ENCODE results near the gene TCEANC2.

TCEANC2 gene

DNA sequence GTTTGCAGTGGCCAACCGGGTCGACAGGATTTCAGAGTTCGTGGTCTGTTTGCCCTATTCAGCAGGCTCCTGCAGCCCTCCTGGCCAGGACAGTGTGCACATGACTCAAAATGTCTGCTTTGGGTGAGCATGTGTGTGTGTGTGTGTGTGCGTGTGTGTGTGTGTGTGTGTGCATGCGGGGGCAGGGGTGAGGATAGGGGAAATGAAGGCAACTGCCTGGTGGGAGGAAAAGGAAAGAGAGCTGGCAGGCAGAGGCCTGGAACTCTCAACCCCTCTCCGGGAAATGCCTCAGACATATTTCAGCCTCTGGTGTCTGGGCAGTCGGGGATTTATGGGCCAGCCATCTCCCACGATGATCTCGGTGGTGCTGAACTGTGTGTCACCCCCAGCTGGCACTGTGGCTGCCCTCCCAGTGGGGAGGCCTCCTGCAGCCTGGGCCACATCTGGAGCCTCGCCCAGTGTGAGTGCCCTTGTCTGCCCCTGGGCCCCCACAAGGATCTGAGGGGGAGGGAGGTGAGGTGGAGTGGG lies 84.2 kb downstream of the TCEANC2 start:
- no peak for TF ChIP-seq CTCF (IDR thresholded peaks at IDR 0.05; ENCODE audit: unreplicated experiment in 3 of 3)
- H3K4me1 Mint-ChIP-seq: peaks cover 34% of the 10 kb centered on the region

GRCh38 chr1:54138994-54139393 lies 85.6 kb downstream of the TCEANC2 start:
- Mint-ChIP-seq H3K36me3 (ENCODE audit: low read depth) (no peaks in the 10 kb centered on the region), H3K4me3 (no peak overlapping the region), H3K9me3 (no peaks in the 10 kb centered on the region), H3K4me1 (peaks cover 34% of the 10 kb centered on the region), H3K27me3 (ENCODE audit: low read depth) (no peaks in the 10 kb centered on the region), H3K27ac (peak overlapping the region in 2 of 3 experiments; percentile 88 to 93)
- no peak for TF ChIP-seq CTCF (IDR thresholded peaks at IDR 0.05; ENCODE audit: unreplicated experiment in 3 of 3)

More for the DNA sequence above, 84.2 kb downstream of the TCEANC2 start:
- Mint-ChIP-seq H3K27me3 (ENCODE audit: low read depth) (no peaks in the 10 kb centered on the region), H3K4me3 (peak overlapping the region; percentile 6 to 35 (median 21)), H3K27ac (peak overlapping the region; percentile 88 to 93 (median 89)), H3K36me3 (ENCODE audit: low read depth) (no peaks in the 10 kb centered on the region), H3K9me3 (no peaks in the 10 kb centered on the region)

DNA sequence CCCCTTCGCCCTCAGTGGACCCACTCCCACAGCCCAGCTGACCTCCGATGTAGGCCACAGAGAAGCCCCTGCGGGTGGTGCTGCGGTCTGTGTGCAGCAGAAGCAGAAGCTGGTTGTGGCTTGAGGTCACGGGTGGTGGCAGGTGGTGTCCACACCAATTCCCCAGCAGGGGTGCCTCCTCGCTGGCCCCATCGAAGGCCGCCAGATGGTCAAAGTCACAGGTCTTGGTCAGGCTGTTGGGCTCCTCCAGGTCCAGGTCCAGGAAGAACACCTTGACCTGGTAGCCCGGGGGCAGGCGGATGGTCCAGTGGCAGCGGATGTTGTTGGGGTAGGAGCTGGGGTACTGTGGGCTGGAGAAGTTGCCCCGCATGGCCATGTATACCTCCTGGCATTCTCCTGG lies 86.3 kb downstream of the TCEANC2 start:
- no peak overlapping the region for H3K4me3 Mint-ChIP-seq
- no peaks in the 10 kb centered on the region for H3K27me3 Mint-ChIP-seq (ENCODE audit: low read depth)
- TF ChIP-seq CTCF (IDR thresholded peaks at IDR 0.05; ENCODE audit: unreplicated experiment in 3 of 3): no peak
- H3K9me3 Mint-ChIP-seq: no peaks in the 10 kb centered on the region
- H3K4me1 Mint-ChIP-seq: peaks cover 34% of the 10 kb centered on the region
- H3K27ac Mint-ChIP-seq: no peak overlapping the region
- H3K36me3 Mint-ChIP-seq (ENCODE audit: low read depth): no peaks in the 10 kb centered on the region

DNA sequence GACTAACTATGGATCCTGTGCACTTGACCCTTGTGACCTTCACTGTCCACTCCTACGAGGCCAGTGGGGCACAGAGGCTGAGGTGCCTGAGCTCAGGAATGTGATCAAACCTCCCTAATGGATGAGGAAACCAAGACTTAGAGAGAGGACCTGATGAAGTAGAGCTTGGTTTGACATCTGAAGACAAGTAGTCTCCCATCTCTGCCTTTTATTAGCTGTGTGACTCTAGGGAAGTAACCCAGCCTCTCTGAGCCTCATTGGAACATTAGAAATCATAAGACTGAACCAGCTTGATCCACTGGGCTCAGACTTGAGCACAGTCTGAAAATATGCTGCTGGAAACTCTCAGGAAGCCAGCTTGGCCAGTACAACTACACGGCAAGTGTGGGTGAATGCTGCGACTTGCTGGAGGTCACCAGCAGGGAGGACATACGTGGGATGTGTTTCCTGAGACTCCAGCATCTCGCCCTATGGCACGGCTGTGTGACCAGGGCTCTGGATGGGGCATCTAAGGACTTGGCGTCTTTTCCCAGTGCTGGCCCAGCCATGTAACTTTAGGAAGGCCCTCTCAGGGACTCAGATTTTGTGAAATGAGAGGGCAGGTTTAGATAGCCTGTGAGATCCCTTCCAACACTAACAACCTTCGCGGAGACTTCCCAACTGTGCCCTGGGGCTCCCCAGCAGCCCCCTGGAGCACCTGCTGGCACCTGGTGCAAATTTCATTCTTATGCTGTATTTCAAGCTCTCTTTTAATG lies 88.9 kb downstream of the TCEANC2 start:
- no peaks in the 10 kb centered on the region for H3K36me3 Mint-ChIP-seq (ENCODE audit: low read depth)
- no peaks in the 10 kb centered on the region for H3K27me3 Mint-ChIP-seq (ENCODE audit: low read depth)
- H3K4me1 Mint-ChIP-seq: peaks cover 12% of the 10 kb centered on the region
- TF ChIP-seq CTCF (IDR thresholded peaks at IDR 0.05; ENCODE audit: unreplicated experiment in 3 of 3): no peak
- H3K9me3 Mint-ChIP-seq: no peaks in the 10 kb centered on the region
- H3K27ac Mint-ChIP-seq: no peak overlapping the region
- no peak overlapping the region for H3K4me3 Mint-ChIP-seq

DNA sequence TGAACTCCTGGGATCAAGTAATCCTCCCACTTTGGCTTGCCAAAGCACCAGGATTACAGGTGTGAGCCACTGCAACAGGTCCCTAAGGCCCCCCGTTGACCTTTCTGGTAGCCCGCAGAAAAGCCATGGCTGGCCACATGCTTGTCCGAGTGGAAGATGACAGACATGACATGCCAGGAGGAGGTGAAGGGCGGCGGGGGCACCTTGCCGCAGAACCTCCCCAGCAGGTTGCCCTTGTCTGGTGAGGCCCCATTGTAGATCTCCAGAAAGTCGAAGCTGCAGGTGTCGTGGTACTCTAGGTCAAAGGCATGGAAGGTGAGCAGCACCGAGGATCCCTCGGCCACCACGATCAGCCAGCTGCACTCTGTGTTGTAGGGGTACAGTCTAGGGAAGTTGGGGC lies 91.0 kb downstream of the TCEANC2 start:
- Mint-ChIP-seq H3K4me3 (no peak overlapping the region), H3K4me1 (no peaks in the 10 kb centered on the region), H3K9me3 (no peaks in the 10 kb centered on the region), H3K36me3 (ENCODE audit: low read depth) (no peaks in the 10 kb centered on the region), H3K27ac (no peak overlapping the region), H3K27me3 (ENCODE audit: low read depth) (no peaks in the 10 kb centered on the region)
- TF ChIP-seq CTCF (IDR thresholded peaks at IDR 0.05; ENCODE audit: unreplicated experiment in 3 of 3): no peak

GRCh38 chr1:54149734-54150133 lies 96.3 kb downstream of the TCEANC2 start:
- Mint-ChIP-seq H3K36me3 (ENCODE audit: low read depth) (no peaks in the 10 kb centered on the region), H3K9me3 (no peaks in the 10 kb centered on the region), H3K27ac (no peak overlapping the region), H3K4me3 (no peak overlapping the region), H3K4me1 (peaks cover 11% of the 10 kb centered on the region), H3K27me3 (ENCODE audit: low read depth) (peaks cover 3% of the 10 kb centered on the region)
- TF ChIP-seq CTCF (IDR thresholded peaks at IDR 0.05; ENCODE audit: unreplicated experiment in 3 of 3): no peak

Measured in nephron (organoid).